Measurements from ENCODE around the gene GLRA2. TPM values are rescaled to one million over a fixed set of nuclear protein-coding genes. Genes with fewer than 3 reads are reported as not detected.

The GLRA2 gene
- not detected in 2 replicates for polyA plus RNA-seq (2012; rRNA removed)
- not detected in 2 replicates for polyA plus RNA-seq (2012; cell fraction: cytosol; rRNA removed)
- not detected in 2 replicates for polyA plus RNA-seq (2012; cell fraction: nucleus; rRNA removed)

DNA sequence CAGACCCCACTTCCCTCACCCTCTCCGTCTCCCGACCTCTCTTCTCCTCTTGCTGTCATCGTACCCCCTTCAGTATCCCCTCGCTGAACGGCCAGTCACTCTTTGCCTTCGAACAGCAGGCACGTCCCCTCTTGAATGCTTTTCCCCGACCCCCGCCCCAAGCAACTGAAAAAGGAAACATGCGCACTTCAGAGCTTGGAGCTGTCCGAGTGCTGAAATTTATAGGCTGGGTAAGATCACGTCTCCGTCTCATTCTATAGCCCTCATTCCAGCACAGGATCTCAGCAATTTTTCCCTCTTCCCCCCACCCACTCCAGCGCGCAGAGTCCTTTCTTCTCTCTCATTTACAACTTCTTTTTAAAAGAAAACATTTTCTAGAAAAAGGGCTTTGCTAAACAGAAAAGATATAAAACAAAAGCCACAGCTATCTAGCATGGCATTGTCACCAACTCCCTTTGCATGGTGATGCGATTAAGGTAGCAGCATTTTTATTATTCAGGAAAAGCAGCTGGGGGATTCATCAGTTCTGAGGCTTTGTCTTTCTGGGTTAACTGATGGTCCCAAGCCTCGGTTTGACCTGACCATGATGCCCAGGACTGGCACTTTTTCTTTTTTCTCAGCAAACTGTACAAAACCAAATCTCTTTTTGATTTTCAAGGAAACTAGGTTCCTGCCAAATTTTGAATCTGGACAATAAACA is at the start of gene GLRA2:
GLRA2 (plus strand) TSS at position 247 of the 700 bp plus-strand sequence. CDS start 522 bp downstream, outside the sequence.
- CTCF ChIA-PET = interaction anchor here (0.5 to 2.2 kb wide), 20 partner anchors 8 to 672 kb away, joined by 3 to 15 read pairs (median 4); no protein-coding TSS in a partner anchor
- Histone ChIP-seq H3K4me2 (peak within 1 kb of the TSS; percentile 59), H3K4me3 (ENCODE audit: low read depth in 2 of 2, low read length in 1 of 2) (no peak within 1 kb of the TSS; a peak in 2 of 4 replicates)

DNA sequence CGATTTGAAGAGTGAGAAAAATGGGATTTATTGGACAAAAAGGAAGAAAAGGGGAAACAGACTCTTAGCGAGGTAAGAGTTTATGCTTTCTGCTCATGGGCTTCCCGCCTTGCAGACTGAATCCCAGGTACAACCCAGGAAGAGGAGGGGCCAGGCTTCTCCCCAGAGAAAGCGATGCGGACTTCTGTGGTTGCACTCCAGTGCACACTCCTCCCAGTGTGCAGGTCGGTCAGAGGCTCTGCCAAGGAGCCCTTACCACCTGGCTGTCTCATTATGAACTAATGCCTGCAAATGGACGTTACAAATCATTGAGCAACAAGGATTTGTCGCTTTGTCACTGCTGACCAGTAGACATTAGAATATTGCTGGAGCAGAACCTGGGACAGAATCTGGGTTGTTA is 39.9 kb upstream of the GLRA2 start:
- Histone ChIP-seq H3K27me3 (ENCODE audit: insufficient read depth) (no peaks in the 10 kb centered on the region), H3F3A (replicated peaks; ENCODE audit: insufficient read depth) (peaks cover 4% of the 10 kb centered on the region), H3K9me3 (no peaks in the 10 kb centered on the region), H3K27ac (ENCODE audit: low read depth in 2 of 2, low read length in 1 of 2) (no peak overlapping the region), H3K9ac (no peak overlapping the region), H3K4me3 (ENCODE audit: low read depth in 2 of 2, low read length in 1 of 2) (no peak overlapping the region), H4K20me1 (ENCODE audit: insufficient read depth) (no peaks in the 10 kb centered on the region), H3K4me2 (0 out of 2 replicates have a peak overlapping the region, but pooled peaks have one; percentile 39), H2AFZ (ENCODE audit: low read depth) (no peak overlapping the region), H3K79me2 (ENCODE audit: insufficient read depth) (no peaks in the 10 kb centered on the region), H3K36me3 (replicated peaks in 1 of 2; ENCODE audit: control insufficient read depth in 1 of 2, insufficient read depth in 2 of 2, low read length in 1 of 2) (no peaks in the 10 kb centered on the region), H3K4me1 (ENCODE audit: control insufficient read depth in 1 of 2, insufficient read depth in 2 of 2, low read depth in 1 of 2, low read length in 1 of 2) (no peaks in the 10 kb centered on the region), H3K9me2 (no peaks in the 10 kb centered on the region)
- CTCF ChIA-PET = no interaction called here
- no peak for DNase-seq
- 3% methylated on average over 8 of the region's 8 CpGs for WGBS (ENCODE audit: low lambda C conversion rate)
- POLR2A ChIA-PET = no interaction called here
- TF ChIP-seq, protein P1, sequence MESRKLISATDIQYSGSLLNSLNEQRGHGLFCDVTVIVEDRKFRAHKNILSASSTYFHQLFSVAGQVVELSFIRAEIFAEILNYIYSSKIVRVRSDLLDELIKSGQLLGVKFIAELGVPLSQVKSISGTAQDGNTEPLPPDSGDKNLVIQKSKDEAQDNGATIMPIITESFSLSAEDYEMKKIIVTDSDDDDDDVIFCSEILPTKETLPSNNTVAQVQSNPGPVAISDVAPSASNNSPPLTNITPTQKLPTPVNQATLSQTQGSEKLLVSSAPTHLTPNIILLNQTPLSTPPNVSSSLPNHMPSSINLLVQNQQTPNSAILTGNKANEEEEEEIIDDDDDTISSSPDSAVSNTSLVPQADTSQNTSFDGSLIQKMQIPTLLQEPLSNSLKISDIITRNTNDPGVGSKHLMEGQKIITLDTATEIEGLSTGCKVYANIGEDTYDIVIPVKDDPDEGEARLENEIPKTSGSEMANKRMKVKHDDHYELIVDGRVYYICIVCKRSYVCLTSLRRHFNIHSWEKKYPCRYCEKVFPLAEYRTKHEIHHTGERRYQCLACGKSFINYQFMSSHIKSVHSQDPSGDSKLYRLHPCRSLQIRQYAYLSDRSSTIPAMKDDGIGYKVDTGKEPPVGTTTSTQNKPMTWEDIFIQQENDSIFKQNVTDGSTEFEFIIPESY (IDR thresholded peaks at IDR 0.05; ENCODE audit: borderline replicate concordance, low read depth) = no peak
- TF ChIP-seq FOXJ3 (CRISPR knock-in tag; IDR thresholded peaks at IDR 0.05) = no peak
- no peak for TF ChIP-seq TAF1 (IDR thresholded peaks at IDR 0.05; ENCODE audit: borderline replicate concordance, low read depth, low read length)
- TF ChIP-seq RCOR1 (IDR thresholded peaks at IDR 0.05; ENCODE audit: low read length) = no peak
- TF ChIP-seq TEAD4 (IDR thresholded peaks at IDR 0.05; ENCODE audit: borderline replicate concordance, insufficient read depth) = no peak
- no peak for TF ChIP-seq YY1 (IDR thresholded peaks at IDR 0.05; ENCODE audit: low read depth)
- TF ChIP-seq EP300 (IDR thresholded peaks at IDR 0.05; ENCODE audit: borderline replicate concordance in 1 of 2, low read depth in 1 of 2, low read length in 1 of 2) = no peak
- no peak for TF ChIP-seq CHD2 (IDR thresholded peaks at IDR 0.05; ENCODE audit: low read length, partially characterized antibody)
- TF ChIP-seq, protein P2, sequence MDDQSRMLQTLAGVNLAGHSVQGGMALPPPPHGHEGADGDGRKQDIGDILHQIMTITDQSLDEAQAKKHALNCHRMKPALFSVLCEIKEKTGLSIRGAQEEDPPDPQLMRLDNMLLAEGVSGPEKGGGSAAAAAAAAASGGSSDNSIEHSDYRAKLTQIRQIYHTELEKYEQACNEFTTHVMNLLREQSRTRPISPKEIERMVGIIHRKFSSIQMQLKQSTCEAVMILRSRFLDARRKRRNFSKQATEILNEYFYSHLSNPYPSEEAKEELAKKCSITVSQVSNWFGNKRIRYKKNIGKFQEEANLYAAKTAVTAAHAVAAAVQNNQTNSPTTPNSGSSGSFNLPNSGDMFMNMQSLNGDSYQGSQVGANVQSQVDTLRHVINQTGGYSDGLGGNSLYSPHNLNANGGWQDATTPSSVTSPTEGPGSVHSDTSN (IDR thresholded peaks at IDR 0.05) = no peak
- TF ChIP-seq GABPA (IDR thresholded peaks at IDR 0.05; ENCODE audit: low read depth) = no peak
- TF ChIP-seq, protein P3, sequence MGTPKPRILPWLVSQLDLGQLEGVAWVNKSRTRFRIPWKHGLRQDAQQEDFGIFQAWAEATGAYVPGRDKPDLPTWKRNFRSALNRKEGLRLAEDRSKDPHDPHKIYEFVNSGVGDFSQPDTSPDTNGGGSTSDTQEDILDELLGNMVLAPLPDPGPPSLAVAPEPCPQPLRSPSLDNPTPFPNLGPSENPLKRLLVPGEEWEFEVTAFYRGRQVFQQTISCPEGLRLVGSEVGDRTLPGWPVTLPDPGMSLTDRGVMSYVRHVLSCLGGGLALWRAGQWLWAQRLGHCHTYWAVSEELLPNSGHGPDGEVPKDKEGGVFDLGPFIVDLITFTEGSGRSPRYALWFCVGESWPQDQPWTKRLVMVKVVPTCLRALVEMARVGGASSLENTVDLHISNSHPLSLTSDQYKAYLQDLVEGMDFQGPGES (IDR thresholded peaks at IDR 0.05; ENCODE audit: low read depth, low read length) = no peak
- no peak for TF ChIP-seq RAD21 (IDR thresholded peaks at IDR 0.05; ENCODE audit: low read length)
- TF ChIP-seq ELF1 (IDR thresholded peaks at IDR 0.05) = no peak
- no peak for TF ChIP-seq RFX5 (IDR thresholded peaks at IDR 0.05; ENCODE audit: low read length)
- TF ChIP-seq MXI1 (IDR thresholded peaks at IDR 0.05; ENCODE audit: low read depth, low read length) = no peak
- TF ChIP-seq FOXM1 (IDR thresholded peaks at IDR 0.05; ENCODE audit: low read depth) = no peak

More for the DNA sequence above, at the start of gene GLRA2:
- 1% methylated on average over 17 of the region's 17 CpGs for WGBS (ENCODE audit: low lambda C conversion rate)
- TF ChIP-seq RFX5 (IDR thresholded peaks at IDR 0.05; ENCODE audit: low read length) (no peak), RCOR1 (IDR thresholded peaks at IDR 0.05; ENCODE audit: low read length) (no peak)
- TF ChIP-seq, protein P4, sequence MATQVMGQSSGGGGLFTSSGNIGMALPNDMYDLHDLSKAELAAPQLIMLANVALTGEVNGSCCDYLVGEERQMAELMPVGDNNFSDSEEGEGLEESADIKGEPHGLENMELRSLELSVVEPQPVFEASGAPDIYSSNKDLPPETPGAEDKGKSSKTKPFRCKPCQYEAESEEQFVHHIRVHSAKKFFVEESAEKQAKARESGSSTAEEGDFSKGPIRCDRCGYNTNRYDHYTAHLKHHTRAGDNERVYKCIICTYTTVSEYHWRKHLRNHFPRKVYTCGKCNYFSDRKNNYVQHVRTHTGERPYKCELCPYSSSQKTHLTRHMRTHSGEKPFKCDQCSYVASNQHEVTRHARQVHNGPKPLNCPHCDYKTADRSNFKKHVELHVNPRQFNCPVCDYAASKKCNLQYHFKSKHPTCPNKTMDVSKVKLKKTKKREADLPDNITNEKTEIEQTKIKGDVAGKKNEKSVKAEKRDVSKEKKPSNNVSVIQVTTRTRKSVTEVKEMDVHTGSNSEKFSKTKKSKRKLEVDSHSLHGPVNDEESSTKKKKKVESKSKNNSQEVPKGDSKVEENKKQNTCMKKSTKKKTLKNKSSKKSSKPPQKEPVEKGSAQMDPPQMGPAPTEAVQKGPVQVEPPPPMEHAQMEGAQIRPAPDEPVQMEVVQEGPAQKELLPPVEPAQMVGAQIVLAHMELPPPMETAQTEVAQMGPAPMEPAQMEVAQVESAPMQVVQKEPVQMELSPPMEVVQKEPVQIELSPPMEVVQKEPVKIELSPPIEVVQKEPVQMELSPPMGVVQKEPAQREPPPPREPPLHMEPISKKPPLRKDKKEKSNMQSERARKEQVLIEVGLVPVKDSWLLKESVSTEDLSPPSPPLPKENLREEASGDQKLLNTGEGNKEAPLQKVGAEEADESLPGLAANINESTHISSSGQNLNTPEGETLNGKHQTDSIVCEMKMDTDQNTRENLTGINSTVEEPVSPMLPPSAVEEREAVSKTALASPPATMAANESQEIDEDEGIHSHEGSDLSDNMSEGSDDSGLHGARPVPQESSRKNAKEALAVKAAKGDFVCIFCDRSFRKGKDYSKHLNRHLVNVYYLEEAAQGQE (IDR thresholded peaks at IDR 0.05; ENCODE audit: low read depth, low read length) = peak; percentile 95
- Histone ChIP-seq H4K20me1 (ENCODE audit: insufficient read depth) (no peaks in the 10 kb centered on the region), H3F3A (replicated peaks; ENCODE audit: insufficient read depth) (no peaks in the 10 kb centered on the region), H3K27ac (ENCODE audit: low read depth in 2 of 2, low read length in 1 of 2) (no peak within 1 kb of the TSS), H3K79me2 (ENCODE audit: insufficient read depth) (no peaks in the 10 kb centered on the region), H3K9me3 (no peaks in the 10 kb centered on the region), H3K4me1 (ENCODE audit: control insufficient read depth in 1 of 2, insufficient read depth in 2 of 2, low read depth in 1 of 2, low read length in 1 of 2) (no peaks in the 10 kb centered on the region), H3K27me3 (ENCODE audit: insufficient read depth) (no peaks in the 10 kb centered on the region), H3K9me2 (no peaks in the 10 kb centered on the region), H3K9ac (no peak within 1 kb of the TSS), H3K36me3 (replicated peaks in 1 of 2; ENCODE audit: control insufficient read depth in 1 of 2, insufficient read depth in 2 of 2, low read length in 1 of 2) (no peaks in the 10 kb centered on the region), H2AFZ (ENCODE audit: low read depth) (no peak within 1 kb of the TSS)
- DNase-seq = no peak
- POLR2A ChIA-PET = no interaction called here
